Hepatic stellate cell (primary cell): Measurements from ENCODE around the gene ABCC10.
"Not testable (repeated sequence)": the region's sequence is repeated elsewhere in the genome, so short reads cannot be mapped to it uniquely, and the experiment has no call there.

Source experiments
- DNase-seq: peaks from one replicate; pipeline ENCODE4 v3.0.0; 2011; ENCODE audit warnings: low spot score

The ABCC10 gene

DNA sequence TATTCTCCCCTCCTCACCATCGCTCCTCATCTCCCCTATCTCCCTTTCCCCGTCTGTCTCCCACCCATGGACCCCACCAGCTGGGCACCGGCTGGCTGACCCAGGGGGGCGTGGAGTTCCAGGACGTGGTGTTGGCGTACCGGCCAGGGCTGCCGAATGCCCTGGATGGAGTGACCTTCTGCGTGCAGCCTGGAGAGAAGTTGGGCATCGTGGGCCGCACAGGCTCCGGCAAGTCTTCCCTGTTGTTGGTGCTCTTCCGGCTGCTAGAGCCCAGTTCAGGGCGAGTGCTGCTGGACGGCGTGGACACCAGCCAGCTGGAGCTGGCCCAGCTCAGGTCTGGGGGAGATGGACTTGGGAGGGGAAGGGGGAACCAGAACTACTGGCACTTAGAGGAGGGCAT, 20.3 kb downstream of the ABCC10 start:
- no peak for DNase-seq

DNA sequence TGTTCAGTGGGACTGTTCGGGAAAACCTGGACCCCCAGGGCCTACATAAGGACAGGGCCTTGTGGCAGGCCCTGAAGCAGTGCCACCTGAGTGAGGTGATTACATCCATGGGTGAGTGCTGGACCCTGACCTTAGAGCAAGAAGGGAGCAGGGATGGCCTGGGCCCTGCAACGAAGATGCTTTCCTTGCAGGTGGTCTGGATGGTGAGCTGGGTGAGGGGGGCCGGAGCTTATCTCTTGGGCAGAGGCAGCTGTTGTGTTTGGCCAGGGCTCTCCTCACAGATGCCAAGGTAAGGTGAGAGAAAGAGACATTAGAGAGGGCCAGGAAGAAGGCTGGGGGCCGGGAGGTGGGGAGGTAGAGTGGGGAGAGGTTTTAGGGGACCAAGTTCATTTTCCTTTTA, 21.6 kb downstream of the ABCC10 start:
- no peak for DNase-seq

DNA sequence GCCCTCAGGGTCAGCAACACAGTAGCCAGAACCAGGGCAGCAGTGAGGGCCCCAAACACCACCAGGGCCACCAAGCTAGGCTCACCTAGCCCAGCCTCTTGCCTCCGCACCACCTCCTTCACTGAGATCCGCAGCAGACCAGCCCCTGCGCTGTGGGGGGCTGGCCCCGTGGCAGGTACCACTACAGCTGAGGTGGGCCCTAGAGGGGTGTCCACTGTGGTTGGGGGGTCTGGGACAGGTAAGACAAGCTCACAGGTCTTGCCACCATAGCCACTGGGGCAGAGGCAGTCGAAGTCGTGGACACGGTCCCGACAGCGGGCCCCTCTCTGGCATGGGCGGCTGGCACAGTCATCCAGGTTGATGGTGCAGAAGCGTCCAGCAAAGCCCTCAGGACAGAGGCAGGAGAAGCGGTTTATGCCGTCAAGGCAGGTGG, 23.4 kb downstream of the ABCC10 start:
- DNase-seq, result no peak

DNA sequence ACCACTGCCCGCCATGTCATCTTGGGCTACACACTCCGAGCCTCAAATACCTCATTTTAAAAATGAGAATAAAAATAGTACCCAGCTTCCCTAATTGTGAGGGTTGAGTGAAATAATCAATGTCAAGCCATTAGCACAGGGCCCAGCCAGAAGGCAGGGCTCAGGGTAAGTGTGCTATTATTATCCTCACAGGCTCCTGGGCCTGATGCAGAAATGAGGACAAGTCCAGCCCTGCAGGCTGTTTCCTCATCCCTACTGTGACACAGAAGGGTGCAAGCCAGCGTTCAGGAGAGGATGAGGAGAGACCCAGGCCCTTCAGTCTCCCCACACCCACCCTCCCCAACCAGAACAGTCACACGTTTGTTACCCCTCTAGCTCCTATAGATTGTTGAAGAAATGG, 24.0 kb downstream of the ABCC10 start:
- no peak for DNase-seq

DNA sequence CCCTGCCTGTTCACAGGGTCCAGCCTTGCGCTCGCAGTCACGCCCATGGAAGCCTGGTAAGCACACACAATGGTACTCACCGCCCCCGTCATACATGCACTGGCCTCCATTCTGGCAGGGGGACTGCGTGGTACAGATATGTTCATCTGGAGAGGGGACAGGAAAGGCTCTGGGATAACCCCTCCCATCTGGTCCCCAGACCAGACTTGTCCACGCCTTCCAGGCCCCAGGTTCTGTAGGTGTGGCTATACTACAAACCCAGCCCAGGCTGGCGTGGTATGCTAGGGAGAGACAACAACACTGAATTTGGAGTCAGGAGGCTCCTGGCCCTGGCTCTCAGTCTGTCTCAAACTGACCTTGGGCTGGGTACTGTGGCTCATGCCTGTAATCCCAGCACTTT, 24.6 kb downstream of the ABCC10 start:
- no peak for DNase-seq

DNA sequence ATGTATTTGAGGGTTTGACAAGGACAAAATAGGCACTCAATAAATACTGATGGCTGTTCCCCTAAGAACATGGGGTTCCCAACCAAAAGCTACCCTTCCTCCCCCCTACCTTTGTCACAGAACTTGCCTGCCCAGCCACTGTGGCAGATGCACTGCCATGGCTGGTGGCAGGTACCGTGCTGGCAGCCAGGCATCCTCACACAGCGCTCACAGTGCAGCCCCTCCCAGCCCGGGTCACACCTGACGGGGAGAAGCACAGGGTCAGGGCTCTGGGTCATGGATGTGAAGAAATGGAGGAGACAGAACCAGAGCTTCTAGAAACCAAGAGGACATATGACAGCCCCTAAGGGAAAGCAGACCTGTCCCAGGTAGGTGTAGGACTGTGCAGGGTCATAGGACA, 25.6 kb downstream of the ABCC10 start:
- no peak for DNase-seq

DNA sequence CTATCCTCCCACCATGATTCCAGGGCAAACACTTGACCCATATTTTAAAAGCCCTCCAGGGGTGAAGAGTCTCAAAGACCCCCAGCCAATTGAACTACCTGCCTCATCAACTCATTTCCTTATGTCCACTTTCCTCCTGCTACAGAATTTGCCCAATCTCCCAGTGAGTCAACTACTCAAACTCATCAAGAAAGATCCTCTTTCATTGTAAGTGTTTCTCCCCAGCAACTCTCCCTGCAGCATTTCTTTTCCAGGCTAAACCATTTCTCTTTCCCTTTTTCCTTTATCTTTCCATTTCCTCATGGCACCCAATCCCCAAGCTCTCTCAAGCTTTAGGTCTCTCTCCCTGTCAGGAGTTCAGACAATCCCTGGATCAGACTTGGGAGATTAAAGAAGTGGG, 26.5 kb downstream of the ABCC10 start:
- DNase-seq, result no peak

DNA sequence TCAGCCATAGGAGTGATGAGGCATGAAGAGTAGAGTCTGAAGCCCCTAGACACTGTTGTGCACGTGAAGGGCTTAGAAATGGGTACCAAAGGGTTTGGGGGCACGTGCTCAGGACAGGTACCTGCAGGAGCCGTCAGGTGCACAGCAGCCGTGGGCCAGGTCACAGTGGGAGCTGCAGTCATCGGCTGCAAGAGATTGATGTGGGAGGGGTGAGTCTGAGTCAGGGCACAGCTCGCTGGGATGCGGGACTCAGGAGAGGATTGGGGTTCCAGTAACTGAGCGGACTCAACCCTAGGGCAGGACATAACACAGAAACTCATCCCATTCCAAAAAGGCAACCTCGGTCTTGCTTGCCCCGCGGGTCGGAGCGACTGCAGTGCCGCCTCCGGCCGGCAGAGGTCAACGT, 27.0 kb downstream of the ABCC10 start:
- no peak for DNase-seq

DNA sequence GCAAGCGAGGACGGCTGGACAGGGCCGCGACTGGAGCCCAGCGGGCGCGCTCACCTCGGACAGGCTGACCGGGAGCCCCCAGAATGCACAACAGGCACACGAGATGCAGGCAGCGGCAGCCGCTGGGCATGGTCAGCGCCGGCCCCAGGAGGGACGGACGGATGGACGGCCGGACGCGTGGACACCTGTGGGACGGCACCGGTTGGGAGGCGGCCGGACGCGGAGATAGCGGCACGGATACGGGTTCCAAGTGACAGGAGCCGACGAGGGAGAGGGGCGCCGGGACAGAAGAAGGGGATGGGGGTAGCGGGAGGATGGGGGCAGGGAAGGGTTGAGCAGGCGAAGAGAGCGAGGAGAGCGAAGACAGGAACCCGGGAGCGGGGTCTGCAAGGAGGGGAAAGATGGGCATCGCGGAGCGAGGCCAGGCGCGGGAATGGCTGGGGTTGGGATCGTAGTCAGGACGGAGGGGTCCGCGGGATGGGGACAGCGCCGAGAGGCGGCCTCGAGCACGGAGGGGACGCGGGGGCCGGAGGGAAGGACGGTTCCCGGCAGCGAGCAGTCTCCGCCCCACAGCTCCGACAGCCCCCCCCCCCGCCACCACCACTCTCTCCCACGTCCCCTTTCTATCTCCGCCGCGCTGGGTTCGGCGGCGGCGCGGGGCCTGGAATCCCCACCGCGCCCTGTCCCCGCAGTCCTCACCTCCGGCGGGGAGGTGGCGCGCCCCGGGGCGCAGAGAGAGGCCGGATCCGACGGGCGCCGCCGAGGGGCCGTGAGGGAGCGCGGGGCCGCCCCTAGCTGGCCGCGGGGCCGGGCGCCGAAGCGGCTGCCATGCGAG, 27.6 kb downstream of the ABCC10 start:
- DNase-seq, result peak; percentile 87

DNA sequence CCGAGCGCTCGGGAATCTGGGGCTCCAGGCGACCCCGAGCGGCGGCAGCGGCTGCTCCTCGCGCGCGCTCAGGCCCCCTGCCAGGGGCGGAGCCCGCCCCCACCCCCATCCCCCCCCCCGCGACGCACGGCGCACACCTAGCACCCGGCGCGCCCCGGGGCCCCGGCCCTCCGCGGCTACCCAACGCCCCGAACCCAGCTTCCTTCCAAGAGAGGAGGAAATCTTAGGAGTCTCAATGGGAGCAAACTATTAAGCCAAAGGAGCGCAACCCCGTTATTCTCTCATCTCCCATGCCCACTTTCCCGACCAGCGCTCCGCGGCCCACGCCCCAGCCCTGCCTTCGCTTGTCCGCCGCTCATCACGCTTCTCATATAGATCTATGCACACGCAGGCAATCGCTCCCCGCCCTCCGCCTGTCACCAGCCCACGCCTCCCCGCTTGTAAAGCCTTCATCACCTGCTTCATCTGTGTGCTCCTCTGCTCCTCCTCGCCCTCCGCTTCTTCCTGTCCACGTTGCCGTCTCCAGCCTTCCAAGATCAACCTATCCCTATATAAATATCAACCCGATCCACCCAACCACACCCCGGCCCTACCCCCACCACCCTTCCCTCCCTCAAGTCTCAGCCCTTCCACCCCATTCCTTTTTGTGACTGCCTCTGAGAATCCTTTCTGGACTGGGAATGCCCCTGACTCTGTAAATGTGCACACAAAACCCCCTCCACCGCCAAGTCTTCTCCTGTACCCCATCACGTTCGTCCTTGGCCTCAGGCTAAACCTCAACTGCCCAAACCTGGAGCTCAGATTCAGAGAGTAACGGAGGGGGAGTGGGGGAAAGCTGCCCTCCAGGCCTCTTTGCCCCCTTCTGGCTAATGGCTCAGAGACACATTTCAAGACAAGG, 28.4 kb downstream of the ABCC10 start, which contains the start of gene DLK2:
Gene DLK2, minus strand, starts transcription at position 18 of the 898 bp plus-strand sequence. CDS start 723 bp downstream, outside the sequence.
- DNase-seq, result peak; percentile 28

DNA sequence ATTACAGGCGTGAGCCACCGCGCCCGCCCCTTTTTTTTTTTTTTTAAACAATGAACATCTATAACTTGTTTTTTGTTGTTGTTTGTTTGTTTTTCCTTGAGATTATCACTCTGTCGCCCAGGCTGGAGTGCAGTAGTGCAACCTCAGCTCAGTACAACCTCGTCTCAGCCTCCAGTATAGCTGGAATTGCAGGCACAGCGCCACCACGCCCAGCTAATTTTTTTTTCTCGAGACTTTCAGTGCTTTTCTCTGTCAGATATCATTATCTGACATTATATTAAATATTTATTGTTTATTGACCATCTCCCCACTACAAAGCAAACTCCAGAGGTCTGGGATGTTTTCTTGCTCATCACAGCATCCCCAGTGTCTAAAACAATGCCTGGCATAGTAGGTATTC, 30.3 kb downstream of the ABCC10 start:
- DNase-seq, result no peak

DNA sequence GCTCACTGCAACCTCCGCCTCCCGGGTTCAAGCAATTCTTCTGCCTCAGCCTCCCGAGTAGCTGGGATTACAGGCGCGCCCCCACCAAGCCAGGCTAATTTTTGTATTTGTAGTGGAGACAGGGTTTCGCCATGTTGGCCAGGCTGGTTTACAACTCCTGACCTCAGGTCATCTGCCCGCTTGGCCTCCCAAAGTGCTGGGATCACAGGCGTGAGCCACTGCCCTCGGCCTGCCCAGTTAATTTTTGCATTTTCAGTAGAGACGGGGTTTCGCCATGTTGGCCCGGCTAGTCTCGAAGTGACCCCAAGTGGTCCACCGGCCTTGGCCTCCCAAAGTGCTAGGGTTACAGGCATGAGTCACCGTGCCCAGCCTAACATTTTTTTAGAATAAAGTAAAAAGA, 30.8 kb downstream of the ABCC10 start:
- DNase-seq, result not testable (repeated sequence)

DNA sequence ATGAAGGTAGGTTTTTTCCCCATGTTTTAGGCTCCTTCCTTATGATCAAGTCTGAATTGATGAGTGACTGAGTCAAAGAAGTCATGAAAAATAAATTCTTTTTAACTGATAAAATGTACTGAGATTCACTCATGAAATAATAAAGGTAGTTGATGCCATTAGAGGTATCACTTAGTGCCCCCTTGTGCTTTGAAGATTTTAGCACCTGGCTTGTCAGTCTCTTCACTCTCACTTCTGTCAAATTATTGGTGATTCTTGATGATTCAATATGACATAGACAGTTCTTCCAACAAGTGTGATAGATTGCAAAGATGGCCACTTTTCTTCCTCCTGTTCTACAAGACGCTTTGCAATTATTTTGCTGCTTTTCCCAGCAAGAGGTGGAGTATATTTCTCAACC, 32.2 kb downstream of the ABCC10 start:
- no peak for DNase-seq

DNA sequence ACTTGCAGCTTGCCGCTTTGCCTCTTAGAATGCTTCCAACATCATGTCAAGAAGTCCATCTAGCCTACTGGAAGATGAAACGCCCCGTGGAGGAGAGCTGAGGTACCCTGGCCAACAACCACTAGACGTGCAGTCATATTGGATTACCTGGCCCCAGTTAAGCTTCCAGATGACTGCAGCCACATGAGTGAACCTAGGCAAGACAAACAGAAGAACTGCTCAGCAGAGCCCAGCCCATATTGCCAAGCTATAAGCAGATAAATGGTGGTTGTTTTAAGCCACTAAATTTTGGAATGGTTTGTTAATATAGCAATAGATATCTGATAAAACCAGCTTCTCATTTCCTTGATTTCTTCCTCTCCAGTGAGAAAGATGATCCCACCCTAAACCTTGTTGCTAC, 32.7 kb downstream of the ABCC10 start:
- no peak for DNase-seq

DNA sequence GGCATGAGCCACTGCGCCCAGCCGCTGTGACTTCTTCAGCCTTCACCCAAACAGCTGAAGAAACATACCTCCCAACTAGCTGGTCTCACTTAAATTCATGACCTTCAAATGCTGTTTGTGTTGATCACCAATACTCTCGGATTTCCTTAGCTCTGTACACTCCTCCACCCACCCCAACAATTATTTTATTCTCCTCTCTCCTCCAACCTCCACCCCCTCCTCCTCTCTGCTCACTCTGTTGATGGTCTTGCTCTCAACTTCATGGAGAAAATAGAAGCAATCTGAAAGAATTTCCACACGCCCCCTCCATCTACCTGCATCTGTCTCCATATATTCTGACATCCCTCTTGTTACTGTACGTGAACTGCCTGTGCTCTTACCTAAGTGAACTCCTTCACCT, 34.6 kb downstream of the ABCC10 start:
- no peak for DNase-seq

DNA sequence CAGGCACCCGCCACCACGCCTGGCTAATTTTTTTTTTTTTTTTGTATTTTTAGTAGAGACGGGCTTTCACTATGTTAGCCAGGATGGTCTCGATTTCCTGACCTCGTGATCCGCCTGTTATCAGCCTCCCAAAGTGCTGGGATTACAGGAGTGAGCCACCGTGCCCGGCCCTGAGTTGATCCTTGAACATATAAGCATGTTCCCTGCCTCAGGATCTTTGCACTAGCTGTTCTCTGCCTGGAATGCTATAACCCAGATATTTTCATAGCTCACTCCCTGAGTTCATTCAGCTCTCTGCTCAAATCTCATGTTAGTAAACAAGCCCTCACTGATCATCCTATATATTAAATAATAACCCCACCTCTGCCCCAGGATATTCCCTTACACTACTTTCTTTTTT, 37.0 kb downstream of the ABCC10 start:
- no peak for DNase-seq

DNA sequence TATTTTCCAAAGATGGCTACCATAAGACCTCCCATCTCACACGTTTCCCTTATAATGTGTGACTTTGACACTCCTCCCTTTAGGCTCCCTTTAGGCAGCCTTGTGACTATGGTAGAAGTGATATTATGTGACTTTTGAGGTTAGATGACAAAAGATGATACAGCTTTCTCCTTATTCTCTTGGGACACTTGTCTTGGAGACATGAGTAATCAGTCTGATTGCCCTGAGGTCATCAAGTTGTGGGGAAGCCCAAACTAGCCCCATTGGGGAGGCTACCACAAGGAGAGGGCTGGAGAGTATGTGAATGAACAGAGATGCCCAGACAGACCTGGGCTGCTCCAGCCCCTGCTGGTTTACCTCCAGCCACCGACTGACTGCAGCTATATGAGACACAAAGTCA, 38.6 kb downstream of the ABCC10 start:
- no peak for DNase-seq

DNA sequence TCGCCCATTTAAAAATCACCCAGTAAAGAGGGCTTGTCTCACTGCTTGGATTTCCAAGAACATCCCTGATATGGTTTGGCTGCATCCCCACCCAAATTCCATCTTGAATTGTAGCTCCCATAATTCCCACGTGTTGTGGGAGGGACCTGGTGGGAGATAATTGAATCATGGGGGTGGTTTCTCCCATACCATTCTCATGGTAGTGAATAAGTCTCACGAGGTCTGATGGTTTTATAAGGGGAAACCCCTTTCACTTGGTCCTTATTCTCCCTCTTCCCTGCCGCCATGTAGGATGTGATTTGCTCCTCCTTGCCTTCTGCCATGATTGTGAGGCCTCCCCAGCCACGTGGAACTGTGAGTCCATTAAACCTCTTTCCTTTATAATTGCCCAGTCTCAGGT, 39.9 kb downstream of the ABCC10 start:
- not testable (repeated sequence) for DNase-seq

DNA sequence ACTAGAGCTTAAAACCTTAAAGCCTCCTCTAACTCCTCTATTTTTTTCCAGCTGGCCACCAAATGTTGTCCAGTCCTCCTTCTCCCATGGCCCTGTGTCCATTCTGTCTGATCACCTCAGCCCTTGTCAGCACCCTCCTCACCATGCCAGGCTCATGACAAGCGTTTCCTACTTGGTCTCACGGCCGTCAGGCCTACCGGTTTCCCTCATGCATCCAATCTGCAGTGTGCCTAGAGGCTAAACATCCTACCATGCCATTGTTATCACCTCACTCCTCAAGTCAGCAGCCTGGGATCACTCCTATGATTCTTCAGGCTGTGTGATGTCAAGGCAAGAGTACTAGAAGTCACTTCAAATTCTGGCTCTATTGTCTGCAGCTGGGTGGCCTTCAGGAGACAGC, 40.4 kb downstream of the ABCC10 start:
- no peak for DNase-seq

DNA sequence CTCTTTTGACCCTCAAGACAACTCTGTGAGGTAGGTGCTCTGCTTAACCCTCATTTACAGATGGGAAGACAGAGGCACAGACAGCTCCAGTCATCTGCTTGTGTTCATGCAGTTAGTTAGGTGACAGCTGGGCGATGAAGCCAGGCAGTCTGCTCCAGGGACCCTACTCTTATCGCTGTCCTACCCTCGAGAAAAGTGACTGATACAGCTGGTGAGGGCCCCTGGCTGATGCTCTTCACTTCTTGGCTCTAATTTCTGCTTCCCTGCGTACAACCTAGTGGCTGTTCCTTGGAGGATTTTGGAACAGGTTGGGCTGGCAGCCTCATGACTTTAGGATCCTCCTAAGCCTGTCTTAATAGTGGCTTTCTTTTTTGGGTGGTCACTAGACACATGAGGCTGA, 40.9 kb downstream of the ABCC10 start:
- no peak for DNase-seq

DNA sequence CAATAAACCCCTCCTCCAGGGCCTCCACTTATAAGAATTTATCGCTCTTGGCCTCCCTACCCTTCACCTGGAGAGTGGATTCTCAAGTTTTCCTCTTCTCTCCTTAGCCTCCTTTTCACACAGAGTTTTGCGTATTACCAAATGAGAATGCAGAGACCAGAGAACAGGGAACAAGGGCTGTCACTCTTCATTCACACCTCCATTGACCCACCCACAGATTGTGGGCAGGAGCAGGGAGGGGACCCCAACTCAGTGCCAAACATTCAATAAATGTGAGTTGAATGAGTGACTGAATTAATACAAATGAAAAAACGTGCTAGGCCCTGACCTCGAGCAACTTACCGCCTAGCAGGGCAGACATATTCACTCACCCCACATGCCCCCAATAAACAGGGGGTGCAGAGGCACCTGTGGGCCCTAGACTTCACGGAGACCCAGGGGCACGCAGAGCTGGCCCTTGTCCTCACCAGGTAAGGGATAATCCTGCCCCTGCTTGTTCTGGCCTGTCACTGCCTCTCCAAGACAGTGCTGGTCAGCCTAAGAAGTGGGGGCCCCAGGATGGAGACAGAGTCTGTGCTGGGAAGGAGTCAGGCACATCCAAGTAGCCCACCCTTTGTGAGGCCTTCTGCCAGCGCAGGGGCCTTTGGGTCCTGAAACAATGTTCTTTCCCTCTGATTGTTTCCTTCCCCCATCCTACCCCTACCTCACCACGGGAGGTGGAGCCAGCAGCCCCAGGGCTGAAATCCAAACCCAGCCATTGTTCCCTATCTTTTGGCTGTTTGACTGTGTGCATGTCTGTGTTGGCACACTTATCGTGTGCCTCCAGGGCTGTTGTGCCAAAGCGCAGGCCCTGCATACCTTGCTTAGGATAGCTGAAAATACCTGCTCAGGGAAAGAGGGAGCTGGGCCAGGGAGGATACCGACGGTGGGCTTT, 41.7 kb downstream of the ABCC10 start:
- DNase-seq, result no peak

DNA sequence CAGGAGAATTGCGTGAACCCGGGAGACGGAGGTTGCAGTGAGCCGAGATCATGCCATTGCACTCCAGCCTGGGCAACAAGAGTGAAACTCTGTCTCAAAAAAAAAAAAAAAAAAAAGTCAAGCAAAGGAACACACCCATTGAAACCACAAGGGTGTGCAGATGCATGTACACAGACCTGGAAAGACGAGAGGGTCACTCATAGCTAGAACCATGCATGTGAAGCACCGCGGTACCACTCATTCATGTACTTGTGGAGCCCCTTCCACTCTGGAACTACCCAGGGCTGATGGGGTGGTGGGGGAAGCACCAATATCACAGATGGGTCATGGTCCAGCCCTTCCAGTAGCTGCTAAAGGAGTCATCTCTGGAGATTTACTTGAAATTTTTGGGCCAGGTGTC, 42.6 kb downstream of the ABCC10 start:
- DNase-seq, result no peak
